PC-9 (cell line): ENCODE results near the gene ZNF211. TPM values are rescaled to one million over a fixed set of nuclear protein-coding genes. Genes with fewer than 3 reads are reported as not detected.
A peak's percentile ranks its signal among the peaks of the same experiment; 100 is the strongest.

Experiments used
- BruUV-seq: library from RNA; stranded (reverse); fragments of 400-500 nt; replicated peaks from 2 replicates; lab custom pipeline; 2021; lab: Mats Ljungman, UMichigan
- CTCF ChIA-PET: fragments of 300-600 bp; sonication (Branson Sonifier 250); formaldehyde crosslinking; loops from one replicate; lab custom pipeline; 2022; ENCODE audit warnings: antibody characterized with exemption; lab: Charles Lee
- POLR2A ChIA-PET: fragments of 300-600 bp; sonication (Branson Sonifier 250); formaldehyde crosslinking; loops from one replicate; lab custom pipeline; 2022; ENCODE audit warnings: antibody characterized with exemption; ENCODE audit not compliant: unreplicated experiment; lab: Charles Lee
- DNase-seq, 2 experiments: peaks; one replicate each; pipeline versions ENCODE4 v3.0.0 to v3.0.0-alpha.2; 2015 to 2022; ENCODE audit warnings: mixed read lengths in 1 of 2
- H2AFZ ChIP-seq: fragments of 200-600 bp; sonication (generic); 2 replicates; pipeline ENCODE4 v1.8.1; 2017; ENCODE audit warnings: antibody characterized with exemption
- H3F3A ChIP-seq: fragments of 200-600 bp; sonication (generic); 2 replicates; pipeline ENCODE4 v1.8.1; 2017; ENCODE audit warnings: antibody characterized with exemption, mild to moderate bottlenecking, low read depth; ENCODE audit not compliant: insufficient read depth
- H3K27ac ChIP-seq: fragments of 200-600 bp; sonication (generic); 2 replicates; pipeline ENCODE4 v1.6.1; 2016; ENCODE audit warnings: mixed run types
- H3K27me3 ChIP-seq: fragments of 200-600 bp; sonication (generic); 2 replicates; pipeline ENCODE4 v1.6.1; 2016; ENCODE audit warnings: low read depth, mixed run types; ENCODE audit not compliant: insufficient read depth
- H3K36me3 ChIP-seq: fragments of 200-600 bp; sonication (generic); 2 replicates; pipeline ENCODE4 v1.6.1; 2016; ENCODE audit warnings: low read depth, mixed run types
- H3K4me1 ChIP-seq: fragments of 200-600 bp; sonication (generic); replicated peaks from 2 replicates; pipeline ENCODE4 v1.6.1; 2016; ENCODE audit warnings: mixed run types; ENCODE audit not compliant: insufficient read depth
- H3K4me2 ChIP-seq: fragments of 200-600 bp; sonication (generic); 2 replicates; pipeline ENCODE4 v1.6.1; 2017; ENCODE audit warnings: mixed run types
- H3K4me3 ChIP-seq: fragments of 200-600 bp; sonication (generic); 2 replicates; pipeline ENCODE4 v1.6.1; 2016; ENCODE audit warnings: mixed run types
- H3K79me2 ChIP-seq: fragments of 200-600 bp; sonication (generic); 2 replicates; pipeline ENCODE4 v1.6.1; 2017; ENCODE audit warnings: low read depth, mixed run types
- H3K9me2 ChIP-seq: fragments of 200-600 bp; sonication (generic); 2 replicates; pipeline ENCODE4 v1.8.1; 2017; ENCODE audit warnings: mild to moderate bottlenecking; ENCODE audit not compliant: insufficient read depth
- H3K9me3 ChIP-seq: fragments of 200-600 bp; sonication (generic); 2 replicates; pipeline ENCODE4 v1.8.1; 2016; ENCODE audit warnings: low read depth; ENCODE audit not compliant: insufficient read depth
- H4K20me1 ChIP-seq: fragments of 200-600 bp; sonication (generic); 2 replicates; pipeline ENCODE4 v1.8.1; 2017; ENCODE audit not compliant: insufficient read depth
- CTCF ChIP-seq: fragments of 200-600 bp; sonication (generic); conservative IDR thresholded peaks from 2 replicates; pipeline ENCODE4 v1.6.1; 2017; ENCODE audit warnings: mixed run types, antibody characterized with exemption, mild to moderate bottlenecking, moderate library complexity
- EZH2 ChIP-seq: fragments of 200-600 bp; sonication (generic); IDR thresholded peaks from 2 replicates; pipeline ENCODE4 v1.8.0; 2017; ENCODE audit warnings: antibody characterized with exemption, low read depth
- intact Hi-C: fragments of 100-400 bp; cut with micrococcal nuclease; formaldehyde crosslinking; loops from one replicate; pipeline ENCODE4 v1.10.0; 2022; ENCODE audit not compliant: unreplicated experiment
- total RNA-seq: library from RNA; stranded (reverse); gene quantifications from 2 replicates; pipeline ENCODE4 v1.2.3, GENCODE V29; 2021

ZNF211 gene
- total RNA-seq, 1 experiment from 2014 or later = 7.9 TPM

- peak overlapping the region; percentile 13; the same call in 1 of the 2 replicates for H3K4me3 ChIP-seq
- H3F3A ChIP-seq = no peaks in the 10 kb centered on the region
- POLR2A ChIA-PET = no interaction called here
- no TSS peak for BruUV-seq
- peaks cover 37% of the 10 kb centered on the region for H3K9me3 ChIP-seq
- no peak overlapping the region for H2AFZ ChIP-seq
- H4K20me1 ChIP-seq = no peaks in the 10 kb centered on the region
- TF ChIP-seq CTCF = no peak
- no peak for TF ChIP-seq EZH2
- no peaks in the 10 kb centered on the region for H3K9me2 ChIP-seq
- DNase-seq = no peak
- CTCF ChIA-PET = no interaction called here
- no peak overlapping the region for H3K4me2 ChIP-seq
- no peaks in the 10 kb centered on the region for H3K4me1 ChIP-seq
- intact Hi-C loops = no loop called here
- no peaks in the 10 kb centered on the region for H3K79me2 ChIP-seq
- H3K36me3 ChIP-seq = peaks cover 48% of the 10 kb centered on the region
- H3K27me3 ChIP-seq = no peaks in the 10 kb centered on the region
- H3K27ac ChIP-seq = no peak overlapping the region
Observed at GRCh38 chr19:57642396-57643046, 9.6 kb downstream of the ZNF211 start.

- intact Hi-C loops = no loop called here
- POLR2A ChIA-PET = no interaction called here
- H3K9me3 ChIP-seq = peaks cover 31% of the 10 kb centered on the region
Observed at GRCh38 chr19:57643734-57644133, 10.8 kb downstream of the ZNF211 start.

GRCh38 chr19:57648331-57649003, 15.5 kb downstream of the ZNF211 start:
- no peaks in the 10 kb centered on the region for H4K20me1 ChIP-seq
- no TSS peak for BruUV-seq
- no peak overlapping the region for H3K4me2 ChIP-seq
- H3K27me3 ChIP-seq = no peaks in the 10 kb centered on the region
- H3K4me1 ChIP-seq = peaks cover 16% of the 10 kb centered on the region
- DNase-seq = no peak
- ChIA-PET POLR2A (no interaction called here), CTCF (no interaction called here)
- no peaks in the 10 kb centered on the region for H3K79me2 ChIP-seq
- no peaks in the 10 kb centered on the region for H3K9me2 ChIP-seq
- no peaks in the 10 kb centered on the region for H3K36me3 ChIP-seq
- no peak overlapping the region for H2AFZ ChIP-seq
- peaks cover 4% of the 10 kb centered on the region for H3K9me3 ChIP-seq
- no peak for TF ChIP-seq EZH2
- no peak for TF ChIP-seq CTCF
- no peak overlapping the region for H3K4me3 ChIP-seq
- H3K27ac ChIP-seq = no peak overlapping the region
- intact Hi-C loops = no loop called here
- H3F3A ChIP-seq = no peaks in the 10 kb centered on the region

More at GRCh38 chr19:57643734-57644133, 10.8 kb downstream of the ZNF211 start:
- no TSS peak for BruUV-seq
- Histone ChIP-seq H2AFZ (no peak overlapping the region), H3F3A (no peaks in the 10 kb centered on the region), H3K4me2 (no peak overlapping the region), H3K9me2 (no peaks in the 10 kb centered on the region), H3K27ac (no peak overlapping the region), H3K79me2 (no peaks in the 10 kb centered on the region), H3K27me3 (no peaks in the 10 kb centered on the region), H4K20me1 (no peaks in the 10 kb centered on the region), H3K36me3 (peaks cover 40% of the 10 kb centered on the region), H3K4me3 (no peak overlapping the region), H3K4me1 (no peaks in the 10 kb centered on the region)
- TF ChIP-seq EZH2 = no peak
- no peak for TF ChIP-seq CTCF
- CTCF ChIA-PET = interaction anchor here (0.6 kb wide), 1 partner anchor 96 kb away, joined by 3 read pairs; no protein-coding TSS in a partner anchor
- no peak for DNase-seq
